Calu3 (cell line): Measurements from ENCODE around the gene SPRR5. TPM values are rescaled to one million over a fixed set of nuclear protein-coding genes. Genes with fewer than 3 reads are reported as not detected.

ENCODE experiments used
- BruUV-seq: library from RNA; stranded (reverse); fragments of 400-500 nt; replicated peaks from 2 replicates; lab custom pipeline; 2021; lab: Mats Ljungman, UMichigan
- CTCF ChIA-PET: fragments of 300-600 bp; sonication (Branson Sonifier 250); formaldehyde crosslinking; loops from one replicate; lab custom pipeline; 2022; ENCODE audit warnings: antibody characterized with exemption; lab: Charles Lee
- DNase-seq: peaks from one replicate; pipeline ENCODE4 v3.0.0; 2022
- H3K27ac Mint-ChIP-seq: one replicate; pipeline ENCODE4 v1.8.0; 2022; ENCODE audit warnings: mixed read lengths; ENCODE audit not compliant: unreplicated experiment
- H3K27me3 Mint-ChIP-seq: one replicate; pipeline ENCODE4 v1.8.0; 2022; ENCODE audit warnings: mixed read lengths; ENCODE audit not compliant: unreplicated experiment
- H3K36me3 Mint-ChIP-seq: one replicate; pipeline ENCODE4 v1.8.0; 2022; ENCODE audit warnings: mild to moderate bottlenecking, moderate library complexity, mixed read lengths; ENCODE audit not compliant: insufficient read depth, unreplicated experiment
- H3K4me1 Mint-ChIP-seq: one replicate; pipeline ENCODE4 v1.8.0; 2022; ENCODE audit warnings: mild to moderate bottlenecking, low read depth, mixed read lengths; ENCODE audit not compliant: unreplicated experiment
- H3K4me3 Mint-ChIP-seq: one replicate; pipeline ENCODE4 v1.8.0; 2022; ENCODE audit warnings: mild to moderate bottlenecking, low read depth, moderate library complexity, mixed read lengths; ENCODE audit not compliant: unreplicated experiment
- H3K9me3 Mint-ChIP-seq: one replicate; pipeline ENCODE4 v1.8.0; 2022; ENCODE audit warnings: low read depth, mixed read lengths; ENCODE audit not compliant: unreplicated experiment
- CTCF ChIP-seq: fragments of 200-600 bp; IDR thresholded peaks from one replicate; pipeline ENCODE4 v1.8.0; 2022; ENCODE audit warnings: antibody characterized with exemption; ENCODE audit not compliant: unreplicated experiment
- intact Hi-C: fragments of 100-400 bp; cut with micrococcal nuclease; formaldehyde crosslinking; loops from one replicate; pipeline ENCODE4 v1.10.0; 2022; ENCODE audit not compliant: unreplicated experiment
- total RNA-seq: library from RNA; stranded (reverse); gene quantifications from 2 replicates; pipeline ENCODE4 v1.2.3, GENCODE V29; 2022

The SPRR5 gene
- total RNA-seq, 1 experiment from 2014 or later = not detected

GRCh38 chr1:152942161-152942560 lies 4.8 kb upstream of the SPRR5 start:
- Mint-ChIP-seq H3K27me3 (peaks cover 25% of the 10 kb centered on the region), H3K27ac (no peak overlapping the region), H3K4me1 (no peaks in the 10 kb centered on the region), H3K4me3 (no peak overlapping the region), H3K36me3 (no peaks in the 10 kb centered on the region), H3K9me3 (peaks cover 4% of the 10 kb centered on the region)
- no peak for DNase-seq
- TF ChIP-seq CTCF = no peak
- intact Hi-C loops = no loop called here
- CTCF ChIA-PET = no interaction called here
- no TSS peak for BruUV-seq

DNA sequence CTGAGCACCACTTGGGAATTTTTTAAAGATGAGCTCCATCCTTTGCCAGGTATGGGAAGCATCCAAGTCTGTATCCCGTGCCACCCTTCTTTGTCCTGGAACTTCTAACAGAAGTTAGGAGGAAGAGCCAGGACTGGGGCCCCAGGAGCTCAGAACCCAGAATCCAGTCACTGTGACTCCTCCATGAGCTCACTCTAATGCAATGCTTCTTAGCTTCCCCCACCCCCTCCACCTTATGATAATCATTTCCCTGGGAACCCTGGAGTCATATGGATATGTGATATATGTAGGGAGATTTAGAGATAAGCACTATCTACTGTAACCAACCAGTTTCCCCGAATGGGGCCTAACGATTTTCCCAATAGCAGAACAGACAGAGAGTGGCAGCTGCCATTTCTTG lies 758 bp upstream of the SPRR5 start:
- Mint-ChIP-seq H3K4me1 (no peaks in the 10 kb centered on the region), H3K27ac (no peak overlapping the region), H3K4me3 (no peak overlapping the region), H3K27me3 (peaks cover 48% of the 10 kb centered on the region), H3K9me3 (no peaks in the 10 kb centered on the region), H3K36me3 (no peaks in the 10 kb centered on the region)
- no peak for TF ChIP-seq CTCF
- CTCF ChIA-PET = no interaction called here
- no peak for DNase-seq
- intact Hi-C loops = no loop called here
- BruUV-seq = no TSS peak

DNA sequence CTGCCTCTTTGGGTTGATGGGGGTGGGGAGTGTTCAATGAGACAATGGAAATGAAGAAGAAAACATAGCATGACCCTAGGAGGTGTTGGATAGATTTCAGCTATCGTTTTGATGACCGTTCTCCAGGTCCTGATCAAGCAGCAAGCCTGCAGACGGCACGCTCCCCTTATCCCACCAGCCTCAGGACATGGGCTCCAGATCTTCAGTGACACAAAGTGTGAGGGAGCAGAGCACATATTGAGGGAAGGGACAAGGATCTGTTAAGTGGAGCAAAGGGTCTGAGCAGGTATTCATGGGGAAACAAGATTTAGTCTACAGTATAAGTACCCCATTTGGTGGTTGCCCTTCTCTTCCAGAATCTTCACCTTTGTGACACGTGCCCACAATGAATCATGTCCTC lies 4.7 kb downstream of the SPRR5 start:
- H3K27me3 Mint-ChIP-seq = peaks cover 42% of the 10 kb centered on the region
- H3K4me1 Mint-ChIP-seq = peaks cover 18% of the 10 kb centered on the region
- H3K4me3 Mint-ChIP-seq = no peak overlapping the region
- intact Hi-C loops = no loop called here
- H3K9me3 Mint-ChIP-seq = no peaks in the 10 kb centered on the region
- CTCF ChIA-PET = no interaction called here
- BruUV-seq = no TSS peak
- TF ChIP-seq CTCF = no peak
- H3K27ac Mint-ChIP-seq = no peak overlapping the region
- no peaks in the 10 kb centered on the region for H3K36me3 Mint-ChIP-seq
- DNase-seq = no peak

DNA sequence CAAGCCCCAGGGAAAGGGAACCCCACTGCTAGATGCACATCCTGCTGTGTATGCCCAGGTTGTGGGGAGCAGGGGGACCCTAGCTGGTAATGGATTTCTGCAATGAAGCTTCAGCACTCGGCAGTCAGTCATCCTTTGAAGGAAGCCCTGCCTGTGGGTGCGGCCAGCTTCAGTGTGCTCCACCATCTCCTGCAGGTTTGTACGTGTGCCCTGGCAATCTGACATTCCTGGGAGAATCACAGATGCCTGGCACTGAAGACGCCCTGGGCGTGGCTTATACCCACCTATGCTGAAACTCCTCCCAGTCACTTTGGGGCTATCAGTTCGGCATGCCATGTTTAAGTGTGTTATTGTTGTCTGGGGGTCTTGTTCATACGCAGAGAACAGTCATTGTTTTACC lies 6.8 kb downstream of the SPRR5 start:
- no peak for DNase-seq
- Mint-ChIP-seq H3K4me3 (no peak overlapping the region), H3K4me1 (peaks cover 18% of the 10 kb centered on the region), H3K9me3 (no peaks in the 10 kb centered on the region), H3K27ac (no peak overlapping the region), H3K36me3 (no peaks in the 10 kb centered on the region), H3K27me3 (peaks cover 22% of the 10 kb centered on the region)
- CTCF ChIA-PET = interaction anchor here (0.9 to 1.4 kb wide), 6 partner anchors 13 to 239 kb away, joined by 3 to 7 read pairs (median 5); no protein-coding TSS in a partner anchor
- TF ChIP-seq CTCF = no peak
- intact Hi-C loops = no loop called here
- BruUV-seq = no TSS peak
